Activated CD8-positive, alpha-beta T cell treated with anti-CD3 and anti-CD28 coated beads for 36 hours (primary cell): ENCODE data around the gene RELN. TPM values are rescaled to one million over a fixed set of nuclear protein-coding genes. Genes with fewer than 3 reads are reported as not detected.

ENCODE experiments used
- ATAC-seq: fragments of 200-7000 bp; cut with Tn5 transposase; one replicate; pipeline ENCODE4 v1.10.0; 2021; ENCODE audit warnings: mild to moderate bottlenecking, moderate library complexity
- CTCF ChIA-PET: fragments of 350-600 bp; sonication (Branson Sonifier 250); formaldehyde crosslinking; loops from one replicate; lab custom pipeline; 2021; ENCODE audit warnings: antibody characterized with exemption; lab: Charles Lee
- POLR2A ChIA-PET: fragments of 350-600 bp; sonication (Branson Sonifier 250); formaldehyde crosslinking; loops from one replicate; lab custom pipeline; 2021; ENCODE audit warnings: antibody characterized with exemption; lab: Charles Lee
- DNase-seq: peaks from one replicate; pipeline ENCODE4 v3.0.0-alpha.2; 2020
- H3K27ac Mint-ChIP-seq: one replicate; pipeline ENCODE4 v1.8.0; 2021; ENCODE audit warnings: mild to moderate bottlenecking, mixed read lengths
- H3K27me3 Mint-ChIP-seq: one replicate; pipeline ENCODE4 v1.8.0; 2021; ENCODE audit warnings: mixed read lengths
- H3K36me3 Mint-ChIP-seq: one replicate; pipeline ENCODE4 v1.8.0; 2021; ENCODE audit warnings: low read depth, mixed read lengths
- H3K4me1 Mint-ChIP-seq: one replicate; pipeline ENCODE4 v1.8.0; 2021; ENCODE audit warnings: low read depth, mixed read lengths
- H3K4me3 Mint-ChIP-seq: one replicate; pipeline ENCODE4 v1.8.0; 2021; ENCODE audit warnings: mild to moderate bottlenecking, moderate library complexity, mixed read lengths
- H3K9me3 Mint-ChIP-seq: one replicate; pipeline ENCODE4 v1.8.0; 2021; ENCODE audit warnings: mixed read lengths
- intact Hi-C: fragments of 100-400 bp; cut with micrococcal nuclease; formaldehyde crosslinking; loops from one replicate; pipeline ENCODE4 v1.10.0; 2022
- total RNA-seq, 2 experiments: library from RNA; stranded (reverse); gene quantifications; one replicate each; pipeline ENCODE4 v1.2.3, GENCODE V29; 2021
- TF ChIP-seq, protein P1 (sequence below): fragments of 200-600 bp; IDR thresholded peaks from one replicate; pipeline ENCODE4 v1.8.0; 2022; ENCODE audit warnings: antibody characterized with exemption, mild to moderate bottlenecking

The RELN gene
- total RNA-seq, 2 experiments from 2014 or later = not detected

DNA sequence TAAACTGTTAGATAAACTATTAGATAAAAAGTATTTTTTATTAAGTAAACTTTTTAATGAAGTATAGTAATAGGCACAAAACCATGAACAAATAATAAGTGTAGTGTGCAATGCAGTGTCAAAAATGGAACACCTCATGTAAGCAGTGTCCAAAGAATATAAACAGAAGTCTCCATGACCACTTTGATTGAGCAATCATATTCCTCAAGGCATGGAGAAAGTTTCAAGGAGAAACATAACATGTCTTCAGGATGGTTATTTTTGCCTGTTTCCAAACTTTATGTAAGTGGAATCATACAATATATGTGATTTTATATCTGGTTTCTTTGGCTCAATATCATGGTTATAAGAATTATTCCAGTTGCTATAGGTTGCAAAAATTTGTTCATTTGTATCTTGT, 6.1 kb upstream of the RELN start:
- H3K36me3 Mint-ChIP-seq = no peaks in the 10 kb centered on the region
- ATAC-seq = no peak
- H3K4me3 Mint-ChIP-seq = no peak overlapping the region
- H3K27ac Mint-ChIP-seq = no peak overlapping the region
- peaks cover 14% of the 10 kb centered on the region for H3K27me3 Mint-ChIP-seq
- H3K4me1 Mint-ChIP-seq = no peaks in the 10 kb centered on the region
- ChIA-PET CTCF (no interaction called here), POLR2A (no interaction called here)
- DNase-seq = no peak
- no peaks in the 10 kb centered on the region for H3K9me3 Mint-ChIP-seq
- TF ChIP-seq, protein P1, sequence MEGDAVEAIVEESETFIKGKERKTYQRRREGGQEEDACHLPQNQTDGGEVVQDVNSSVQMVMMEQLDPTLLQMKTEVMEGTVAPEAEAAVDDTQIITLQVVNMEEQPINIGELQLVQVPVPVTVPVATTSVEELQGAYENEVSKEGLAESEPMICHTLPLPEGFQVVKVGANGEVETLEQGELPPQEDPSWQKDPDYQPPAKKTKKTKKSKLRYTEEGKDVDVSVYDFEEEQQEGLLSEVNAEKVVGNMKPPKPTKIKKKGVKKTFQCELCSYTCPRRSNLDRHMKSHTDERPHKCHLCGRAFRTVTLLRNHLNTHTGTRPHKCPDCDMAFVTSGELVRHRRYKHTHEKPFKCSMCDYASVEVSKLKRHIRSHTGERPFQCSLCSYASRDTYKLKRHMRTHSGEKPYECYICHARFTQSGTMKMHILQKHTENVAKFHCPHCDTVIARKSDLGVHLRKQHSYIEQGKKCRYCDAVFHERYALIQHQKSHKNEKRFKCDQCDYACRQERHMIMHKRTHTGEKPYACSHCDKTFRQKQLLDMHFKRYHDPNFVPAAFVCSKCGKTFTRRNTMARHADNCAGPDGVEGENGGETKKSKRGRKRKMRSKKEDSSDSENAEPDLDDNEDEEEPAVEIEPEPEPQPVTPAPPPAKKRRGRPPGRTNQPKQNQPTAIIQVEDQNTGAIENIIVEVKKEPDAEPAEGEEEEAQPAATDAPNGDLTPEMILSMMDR = no peak
- intact Hi-C loops = no loop called here

DNA sequence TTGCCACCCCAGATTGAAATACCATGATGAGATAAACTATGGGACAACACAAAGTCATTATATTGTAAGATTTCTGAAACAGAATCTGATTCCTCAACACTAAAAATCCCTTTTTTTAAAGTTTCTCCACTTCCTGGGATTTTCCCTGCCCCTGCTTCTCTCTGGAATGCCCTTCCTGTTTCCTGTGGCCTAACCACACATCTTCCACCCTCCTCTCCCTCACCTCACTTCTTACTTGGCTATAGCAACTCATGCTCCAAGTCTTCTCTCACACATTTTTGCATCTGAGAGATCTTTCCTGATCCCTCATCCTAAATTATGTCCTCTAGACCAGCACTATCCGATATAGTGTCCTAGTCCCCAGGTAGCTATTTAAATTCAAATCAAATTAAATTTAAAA, 4.1 kb upstream of the RELN start:
- Mint-ChIP-seq H3K4me1 (peaks cover 5% of the 10 kb centered on the region), H3K36me3 (no peaks in the 10 kb centered on the region), H3K27ac (no peak overlapping the region), H3K9me3 (no peaks in the 10 kb centered on the region), H3K27me3 (peaks cover 25% of the 10 kb centered on the region), H3K4me3 (no peak overlapping the region)
- DNase-seq = no peak
- CTCF ChIA-PET = no interaction called here
- ATAC-seq = no peak
- TF ChIP-seq, protein P1 = no peak
- intact Hi-C loops = no loop called here
- POLR2A ChIA-PET = interaction anchor here (0.6 kb wide), 1 partner anchor 85 kb away, joined by 3 read pairs; no protein-coding TSS in a partner anchor

DNA sequence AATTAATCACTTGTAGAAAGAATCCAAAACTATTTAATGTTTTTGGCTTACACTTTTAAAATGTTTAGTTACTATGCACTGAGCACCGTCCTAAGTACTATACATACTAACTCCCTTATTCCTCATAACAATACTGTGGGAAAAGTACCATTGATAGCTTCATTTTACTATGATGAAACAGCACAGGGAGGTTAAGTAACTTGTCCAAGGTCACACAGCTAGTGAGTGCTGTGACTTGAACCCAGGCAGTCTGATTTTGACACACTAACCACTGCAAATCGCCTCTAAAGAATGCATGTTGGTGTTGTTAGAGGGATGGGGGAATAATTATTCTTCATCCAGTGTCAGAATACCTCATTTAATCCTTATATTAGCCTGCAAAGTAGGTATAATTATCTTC, 1.9 kb upstream of the RELN start:
- TF ChIP-seq, protein P1 = no peak
- Mint-ChIP-seq H3K27ac (no peak overlapping the region), H3K4me3 (no peak overlapping the region), H3K9me3 (no peaks in the 10 kb centered on the region), H3K36me3 (no peaks in the 10 kb centered on the region), H3K4me1 (peaks cover 5% of the 10 kb centered on the region), H3K27me3 (peaks cover 35% of the 10 kb centered on the region)
- intact Hi-C loops = no loop called here
- ATAC-seq (no peak), DNase-seq (no peak)
- POLR2A ChIA-PET = no interaction called here
- CTCF ChIA-PET = no interaction called here

DNA sequence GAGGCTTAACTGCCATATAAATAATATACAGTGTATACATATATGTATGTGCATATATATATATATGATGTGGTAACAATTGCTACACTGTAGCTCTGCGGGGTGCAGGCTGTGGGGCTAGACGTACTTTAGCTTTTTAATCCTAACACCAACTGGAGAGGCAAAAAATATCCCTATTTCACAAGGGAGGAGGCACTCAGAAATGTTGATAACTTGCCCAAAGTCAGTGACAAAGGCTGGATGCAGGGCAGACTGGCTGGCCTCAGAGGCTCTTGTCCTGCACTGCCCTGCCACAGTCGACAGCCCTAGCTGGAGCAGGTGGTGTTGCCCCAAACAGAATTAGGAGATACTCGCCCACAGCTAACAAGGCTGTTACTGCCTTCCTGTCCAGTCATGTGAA, 1.5 kb upstream of the RELN start:
- Mint-ChIP-seq H3K4me1 (peaks cover 5% of the 10 kb centered on the region), H3K27ac (no peak overlapping the region), H3K4me3 (no peak overlapping the region), H3K36me3 (no peaks in the 10 kb centered on the region), H3K9me3 (no peaks in the 10 kb centered on the region), H3K27me3 (peaks cover 35% of the 10 kb centered on the region)
- TF ChIP-seq, protein P1 = no peak
- ChIA-PET POLR2A (no interaction called here), CTCF (no interaction called here)
- intact Hi-C loops = no loop called here
- ATAC-seq = no peak
- DNase-seq = no peak

DNA sequence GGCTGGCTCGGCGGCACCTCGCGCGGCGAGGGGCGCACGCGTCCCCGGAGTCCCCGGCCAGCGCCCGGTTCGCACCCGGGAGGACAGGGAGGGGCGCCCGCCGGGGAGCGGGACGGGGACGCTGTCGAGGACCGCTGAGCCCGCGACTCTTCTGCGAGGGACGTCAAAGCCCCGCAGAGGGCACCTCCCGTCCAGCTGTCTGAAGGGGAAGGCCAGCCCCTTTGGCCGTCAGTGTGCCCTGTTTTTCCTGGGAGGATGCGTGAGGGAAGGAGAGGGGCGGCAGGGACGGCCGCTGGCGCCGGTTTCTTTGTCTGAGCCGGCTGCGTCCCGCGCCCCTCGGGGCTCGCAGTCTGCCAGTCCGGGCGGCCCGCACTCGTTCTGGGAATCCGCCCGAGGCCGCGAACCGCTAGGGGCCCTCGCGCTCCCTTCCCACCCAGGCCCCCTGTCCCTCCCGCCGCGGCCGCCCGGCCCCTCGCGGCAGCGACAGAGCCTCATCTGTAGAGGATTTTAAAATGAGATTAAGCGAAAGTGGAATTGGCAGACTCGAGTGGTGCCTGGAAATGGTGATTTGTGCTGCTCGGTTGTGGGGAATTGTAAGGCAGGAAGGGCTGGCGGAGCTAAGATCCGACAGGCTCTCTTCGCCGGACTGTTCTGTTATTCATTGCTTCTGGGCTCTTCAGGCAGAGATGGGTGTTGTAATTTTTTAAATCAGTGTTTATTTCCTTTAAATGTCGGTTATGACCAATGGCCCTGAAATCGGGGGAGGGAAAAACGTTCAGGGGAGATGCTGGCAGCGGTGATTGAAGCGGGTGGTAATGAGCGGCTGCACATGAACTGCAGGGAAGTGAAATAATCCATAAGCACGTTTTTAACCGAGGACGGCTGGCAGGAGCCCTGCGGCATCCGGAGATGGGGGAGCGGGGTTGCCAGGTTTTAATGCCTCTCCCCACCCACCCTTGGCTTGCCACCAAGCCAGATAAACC, 618 bp upstream of the RELN start:
- ChIA-PET CTCF (no interaction called here), POLR2A (no interaction called here)
- intact Hi-C loops = no loop called here
- Mint-ChIP-seq H3K9me3 (no peaks in the 10 kb centered on the region), H3K36me3 (no peaks in the 10 kb centered on the region), H3K27me3 (peaks cover 41% of the 10 kb centered on the region), H3K4me3 (peak overlapping the region; percentile 24), H3K4me1 (peaks cover 5% of the 10 kb centered on the region), H3K27ac (no peak overlapping the region)
- TF ChIP-seq, protein P1 = no peak
- DNase-seq (peak; percentile 3), ATAC-seq (no peak)
